Measurements from ENCODE around the gene NEDD9.

Gene NEDD9

DNA sequence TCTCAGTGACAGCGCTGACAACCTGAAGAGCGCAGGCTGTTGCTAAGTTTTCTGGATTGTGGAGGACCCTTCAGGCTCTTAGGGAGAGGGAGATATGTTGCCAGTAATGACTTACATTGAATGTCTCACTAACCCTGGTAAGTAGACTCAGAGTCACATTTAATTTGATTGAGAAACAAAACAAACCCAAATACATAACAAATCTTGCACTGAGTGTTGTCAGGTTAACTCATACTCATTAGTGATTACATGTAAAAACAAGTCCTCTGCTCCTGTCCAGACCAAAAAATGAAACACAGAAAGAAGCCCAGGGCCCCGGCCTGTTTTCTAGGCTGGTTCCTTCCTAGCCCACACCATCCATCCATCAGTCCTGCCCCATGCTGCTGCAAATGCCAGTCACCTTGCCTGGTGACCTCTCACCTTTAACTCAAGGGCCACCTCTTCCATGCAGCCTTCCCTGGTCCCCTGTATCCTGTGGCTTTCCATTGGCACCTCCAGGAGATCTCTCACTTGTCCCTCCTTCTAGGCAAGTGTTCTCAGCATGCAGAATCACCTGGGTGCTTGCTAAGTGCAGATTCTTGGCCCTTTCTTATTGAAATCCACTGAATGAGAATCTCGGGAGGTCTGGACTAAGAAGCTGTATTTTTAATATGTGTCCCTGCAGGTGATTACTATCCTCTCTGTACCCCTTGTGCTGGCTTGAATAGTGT lies 86.2 kb downstream of the NEDD9 start:
- Histone ChIP-seq H3K9me3 (ENCODE audit: control insufficient read depth, low read length) (no peaks in the 10 kb centered on the region), H3K27me3 (replicated peaks; ENCODE audit: control insufficient read depth, insufficient read depth, low read length, poor library complexity, severe bottlenecking) (no peaks in the 10 kb centered on the region), H3K36me3 (ENCODE audit: control insufficient read depth, insufficient read depth, low read length) (no peaks in the 10 kb centered on the region), H3K27ac (ENCODE audit: insufficient read depth, low read length, poor library complexity, severe bottlenecking) (no peak overlapping the region), H3K4me3 (ENCODE audit: insufficient read depth, low read depth, low read length, poor library complexity, severe bottlenecking) (no peak overlapping the region), H3K4me1 (ENCODE audit: control insufficient read depth, insufficient read depth, low read length, poor library complexity, severe bottlenecking) (no peaks in the 10 kb centered on the region)
- no peak for DNase-seq

DNA sequence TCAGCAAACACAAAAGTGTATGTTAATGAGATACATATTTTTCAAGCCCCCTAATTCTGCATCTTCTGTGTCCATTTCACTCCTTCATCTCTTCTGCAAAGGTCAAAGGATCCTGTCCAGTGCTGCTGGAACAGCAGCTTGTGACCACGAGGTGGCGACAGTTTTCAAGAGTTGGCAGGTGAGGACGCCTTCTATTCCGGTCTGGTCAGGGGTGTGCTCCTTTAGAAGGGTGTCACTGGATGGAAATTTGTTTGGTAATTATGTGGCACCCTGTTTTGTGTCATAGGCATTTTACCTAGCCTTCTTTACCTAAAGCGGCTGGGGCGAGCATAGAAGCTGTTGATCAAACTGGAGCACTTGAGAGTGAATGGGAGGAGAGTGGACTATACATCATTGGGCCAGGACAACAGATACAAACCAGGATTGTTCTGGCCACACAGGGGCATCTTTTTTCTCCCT lies 88.0 kb downstream of the NEDD9 start:
- Histone ChIP-seq H3K36me3 (ENCODE audit: control insufficient read depth, insufficient read depth, low read length) (no peaks in the 10 kb centered on the region), H3K4me3 (ENCODE audit: insufficient read depth, low read depth, low read length, poor library complexity, severe bottlenecking) (no peak overlapping the region), H3K27ac (ENCODE audit: insufficient read depth, low read length, poor library complexity, severe bottlenecking) (no peak overlapping the region), H3K27me3 (replicated peaks; ENCODE audit: control insufficient read depth, insufficient read depth, low read length, poor library complexity, severe bottlenecking) (no peaks in the 10 kb centered on the region), H3K9me3 (ENCODE audit: control insufficient read depth, low read length) (no peaks in the 10 kb centered on the region), H3K4me1 (ENCODE audit: control insufficient read depth, insufficient read depth, low read length, poor library complexity, severe bottlenecking) (no peaks in the 10 kb centered on the region)
- DNase-seq: peak; percentile 44 to 67 (median 50)

DNA sequence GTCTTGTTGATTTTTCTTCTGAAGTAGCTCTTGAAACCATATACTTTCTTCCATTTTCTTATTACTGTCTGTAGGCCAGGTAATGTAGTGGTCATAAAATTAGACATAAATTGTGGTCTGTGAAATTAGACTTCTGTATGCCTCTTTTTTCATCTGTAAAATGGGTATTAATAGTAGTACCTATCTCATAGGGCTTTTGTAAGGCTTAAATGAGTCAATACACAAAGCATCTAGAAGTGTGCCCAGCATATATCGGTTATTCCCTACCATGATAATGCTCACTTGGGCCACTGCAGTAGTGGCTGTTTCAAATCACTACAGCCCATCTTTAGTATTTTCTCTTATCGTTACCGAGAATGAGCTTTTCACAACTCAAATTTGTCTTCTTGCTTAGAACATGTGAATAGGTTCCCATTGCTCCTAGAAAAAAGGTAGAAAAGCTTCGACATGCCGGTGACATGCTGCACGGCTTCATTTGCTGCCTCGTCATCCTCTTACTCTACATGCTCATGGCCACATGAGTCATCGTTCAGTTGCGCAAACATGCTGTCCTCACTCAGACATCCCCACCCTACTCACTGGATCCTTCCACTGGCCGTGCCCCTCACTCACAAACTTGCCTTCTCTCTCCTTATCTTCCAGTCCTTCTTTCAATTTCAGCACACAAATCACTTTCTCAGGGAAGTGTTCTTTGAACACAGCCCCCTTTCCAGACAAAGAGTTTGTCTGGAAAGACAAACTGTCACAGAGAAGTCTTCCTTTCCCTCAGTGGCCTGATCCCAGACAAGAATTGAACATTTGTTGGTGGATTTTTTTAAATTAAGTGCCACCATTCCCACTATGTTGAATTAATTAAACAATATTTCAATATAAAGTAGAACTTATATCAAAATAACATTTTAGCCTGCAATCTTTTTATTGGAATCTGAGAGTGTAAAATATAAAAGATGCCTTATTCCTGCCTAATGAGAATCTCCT lies 88.8 kb downstream of the NEDD9 start:
- Histone ChIP-seq H3K27me3 (replicated peaks; ENCODE audit: control insufficient read depth, insufficient read depth, low read length, poor library complexity, severe bottlenecking) (no peaks in the 10 kb centered on the region), H3K9me3 (ENCODE audit: control insufficient read depth, low read length) (no peaks in the 10 kb centered on the region), H3K4me3 (ENCODE audit: insufficient read depth, low read depth, low read length, poor library complexity, severe bottlenecking) (no peak overlapping the region), H3K36me3 (ENCODE audit: control insufficient read depth, insufficient read depth, low read length) (no peaks in the 10 kb centered on the region), H3K4me1 (ENCODE audit: control insufficient read depth, insufficient read depth, low read length, poor library complexity, severe bottlenecking) (no peaks in the 10 kb centered on the region), H3K27ac (ENCODE audit: insufficient read depth, low read length, poor library complexity, severe bottlenecking) (no peak overlapping the region)
- DNase-seq: no peak

DNA sequence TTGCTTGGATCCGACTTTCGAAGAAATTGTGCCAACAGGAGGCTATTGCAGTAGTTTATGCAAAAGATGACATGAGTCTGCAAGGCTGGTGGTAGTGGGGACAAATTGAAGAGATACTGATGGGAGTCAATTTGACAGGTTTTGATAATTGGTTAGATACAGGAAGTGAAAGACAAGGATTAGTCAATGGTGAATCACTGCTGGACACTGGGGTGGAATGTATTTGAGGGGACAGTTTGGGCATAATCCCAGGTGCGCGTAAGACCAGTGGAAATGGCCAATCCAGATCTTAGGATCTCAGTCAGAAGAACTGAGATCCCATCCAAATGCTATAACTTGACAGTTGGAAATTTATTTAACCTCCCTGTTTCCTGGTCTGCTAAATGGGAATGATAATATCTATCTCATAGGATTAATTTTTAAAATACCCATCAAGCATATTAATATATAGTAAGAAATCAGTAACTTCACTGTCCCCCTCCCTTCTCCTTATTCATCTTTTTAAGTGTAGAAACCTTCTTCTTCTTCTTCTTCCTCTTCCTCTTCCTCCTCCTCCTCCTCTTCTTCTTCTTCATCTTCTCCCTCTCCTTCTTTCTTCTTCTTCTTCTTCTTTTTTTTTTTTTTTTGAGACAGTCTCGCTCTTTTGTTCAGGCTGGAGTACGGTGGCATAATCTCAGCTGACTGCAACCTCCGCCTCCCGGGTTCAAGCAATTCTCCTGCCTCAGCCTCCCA lies 90.0 kb downstream of the NEDD9 start:
- no peaks in the 10 kb centered on the region for H3K4me1 ChIP-seq (ENCODE audit: control insufficient read depth, insufficient read depth, low read length, poor library complexity, severe bottlenecking)
- no peak for DNase-seq

DNA sequence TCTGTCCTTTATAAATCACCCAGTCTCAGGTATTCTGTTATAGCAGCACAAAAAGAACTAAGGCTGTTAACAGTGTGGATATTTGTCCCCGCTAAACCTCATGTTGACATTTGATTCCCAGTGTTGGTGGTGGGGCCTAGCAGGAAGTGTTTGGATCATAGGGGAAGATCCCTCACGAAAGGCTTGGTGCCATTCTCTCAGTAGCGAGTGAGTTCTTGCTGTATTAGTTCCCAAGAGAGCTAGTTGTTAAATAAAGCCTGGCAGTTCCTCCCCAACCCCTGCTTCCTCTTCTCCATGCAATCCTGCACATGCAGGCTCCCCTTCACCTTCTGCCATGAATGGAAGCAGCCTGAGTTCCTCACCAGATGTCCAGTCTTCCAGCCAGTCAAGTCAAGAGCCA lies 91.2 kb downstream of the NEDD9 start:
- Histone ChIP-seq H3K27ac (ENCODE audit: insufficient read depth, low read length, poor library complexity, severe bottlenecking) (no peak overlapping the region), H3K36me3 (ENCODE audit: control insufficient read depth, insufficient read depth, low read length) (no peaks in the 10 kb centered on the region), H3K4me3 (ENCODE audit: insufficient read depth, low read depth, low read length, poor library complexity, severe bottlenecking) (no peak overlapping the region), H3K27me3 (replicated peaks; ENCODE audit: control insufficient read depth, insufficient read depth, low read length, poor library complexity, severe bottlenecking) (no peaks in the 10 kb centered on the region), H3K4me1 (ENCODE audit: control insufficient read depth, insufficient read depth, low read length, poor library complexity, severe bottlenecking) (no peaks in the 10 kb centered on the region), H3K9me3 (ENCODE audit: control insufficient read depth, low read length) (no peaks in the 10 kb centered on the region)
- no peak for DNase-seq

More for the DNA sequence above, 90.0 kb downstream of the NEDD9 start:
- H3K9me3 ChIP-seq (ENCODE audit: control insufficient read depth, low read length): no peaks in the 10 kb centered on the region
- no peak overlapping the region for H3K27ac ChIP-seq (ENCODE audit: insufficient read depth, low read length, poor library complexity, severe bottlenecking)
- no peak overlapping the region for H3K4me3 ChIP-seq (ENCODE audit: insufficient read depth, low read depth, low read length, poor library complexity, severe bottlenecking)
- no peaks in the 10 kb centered on the region for H3K27me3 ChIP-seq (replicated peaks; ENCODE audit: control insufficient read depth, insufficient read depth, low read length, poor library complexity, severe bottlenecking)
- no peaks in the 10 kb centered on the region for H3K36me3 ChIP-seq (ENCODE audit: control insufficient read depth, insufficient read depth, low read length)

DNA sequence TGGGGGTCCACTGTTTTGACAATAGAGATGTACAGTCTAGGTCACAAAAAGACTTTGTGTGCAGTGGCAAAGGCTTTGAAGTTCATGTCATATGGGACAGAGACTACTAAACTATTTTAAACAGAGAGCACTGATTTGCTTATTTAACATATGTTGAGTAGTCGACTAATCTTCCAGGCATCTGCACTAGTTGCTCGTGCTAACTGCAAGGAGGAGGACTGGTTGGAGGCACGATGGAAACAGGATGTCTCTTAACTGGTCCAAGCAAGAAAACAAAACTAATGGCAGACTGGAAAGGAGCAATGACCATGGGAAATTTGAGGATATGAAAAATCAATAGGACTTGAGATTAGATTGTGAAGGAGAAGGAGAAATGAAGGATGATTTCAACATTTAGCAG lies 92.4 kb downstream of the NEDD9 start:
- Histone ChIP-seq H3K36me3 (ENCODE audit: control insufficient read depth, insufficient read depth, low read length) (peaks cover 5% of the 10 kb centered on the region), H3K4me3 (ENCODE audit: insufficient read depth, low read depth, low read length, poor library complexity, severe bottlenecking) (no peak overlapping the region), H3K27ac (ENCODE audit: insufficient read depth, low read length, poor library complexity, severe bottlenecking) (no peak overlapping the region), H3K9me3 (ENCODE audit: control insufficient read depth, low read length) (no peaks in the 10 kb centered on the region), H3K27me3 (replicated peaks; ENCODE audit: control insufficient read depth, insufficient read depth, low read length, poor library complexity, severe bottlenecking) (no peaks in the 10 kb centered on the region), H3K4me1 (ENCODE audit: control insufficient read depth, insufficient read depth, low read length, poor library complexity, severe bottlenecking) (no peaks in the 10 kb centered on the region)
- no peak for DNase-seq

DNA sequence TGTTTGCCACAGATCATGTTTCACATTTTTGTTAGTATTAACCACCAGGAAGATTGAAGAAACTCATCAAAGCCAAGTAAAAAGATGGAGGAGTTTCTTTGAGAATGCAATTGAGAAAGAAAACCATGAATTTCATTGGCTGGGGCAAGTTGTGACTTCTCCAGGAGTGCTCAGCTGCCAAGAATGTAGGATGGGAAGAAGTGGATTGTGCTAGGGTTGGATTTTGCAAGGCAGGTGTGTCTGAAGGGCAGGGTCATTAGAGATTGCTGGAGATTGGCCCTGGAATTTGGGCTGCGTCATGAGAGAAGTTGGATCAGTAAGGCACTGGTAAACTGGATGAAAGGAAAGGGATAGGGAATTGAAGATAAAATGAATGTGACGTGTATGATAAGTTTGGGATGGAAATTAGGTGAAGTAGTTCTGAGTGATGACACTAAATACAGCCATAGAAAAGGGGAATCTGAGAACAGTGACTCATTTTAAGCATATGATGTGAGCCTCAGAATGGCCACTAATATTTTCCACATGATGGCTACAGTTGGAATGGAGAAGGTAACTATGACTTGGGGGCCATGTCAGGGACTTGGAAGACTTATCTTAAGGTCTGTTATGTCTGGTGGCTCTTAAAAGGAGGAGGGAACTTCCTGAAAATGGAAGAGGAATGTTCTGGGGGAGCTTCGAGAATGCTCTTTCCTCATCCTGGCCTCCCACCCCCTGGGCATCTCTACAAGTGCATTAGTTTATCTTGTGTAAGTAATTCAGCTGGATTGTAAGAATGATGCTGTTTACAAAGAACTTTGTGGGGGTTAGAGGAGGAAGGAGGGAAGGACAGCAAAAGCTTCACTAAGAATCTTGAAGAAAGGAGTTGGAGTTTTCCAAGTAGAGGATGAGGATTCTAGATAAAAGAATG lies 93.2 kb downstream of the NEDD9 start:
- DNase-seq: no peak
- Histone ChIP-seq H3K4me1 (ENCODE audit: control insufficient read depth, insufficient read depth, low read length, poor library complexity, severe bottlenecking) (no peaks in the 10 kb centered on the region), H3K27ac (ENCODE audit: insufficient read depth, low read length, poor library complexity, severe bottlenecking) (no peak overlapping the region), H3K27me3 (replicated peaks; ENCODE audit: control insufficient read depth, insufficient read depth, low read length, poor library complexity, severe bottlenecking) (no peaks in the 10 kb centered on the region), H3K36me3 (ENCODE audit: control insufficient read depth, insufficient read depth, low read length) (peaks cover 11% of the 10 kb centered on the region), H3K9me3 (ENCODE audit: control insufficient read depth, low read length) (no peaks in the 10 kb centered on the region), H3K4me3 (ENCODE audit: insufficient read depth, low read depth, low read length, poor library complexity, severe bottlenecking) (no peak overlapping the region)

DNA sequence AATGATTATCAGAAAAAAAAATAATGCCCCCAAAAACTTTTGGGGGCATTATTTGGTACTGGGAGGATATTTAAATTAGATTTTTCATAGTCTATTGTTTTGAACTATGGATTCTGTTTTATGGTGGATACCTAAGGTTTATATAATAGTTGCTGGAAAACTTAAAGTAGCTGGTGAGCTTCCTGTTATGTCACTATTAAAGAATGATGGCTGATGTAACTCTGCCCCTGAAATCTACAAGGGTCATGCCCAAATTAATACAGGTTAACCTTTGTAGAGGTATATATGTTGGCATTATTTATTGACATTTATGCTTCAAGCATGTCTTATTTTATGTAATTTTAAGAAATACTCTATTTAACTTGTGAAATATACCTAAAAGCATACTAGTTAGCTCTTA lies 95.7 kb downstream of the NEDD9 start:
- no peak overlapping the region for H3K4me3 ChIP-seq (ENCODE audit: insufficient read depth, low read depth, low read length, poor library complexity, severe bottlenecking)
- H3K36me3 ChIP-seq (ENCODE audit: control insufficient read depth, insufficient read depth, low read length): peaks cover 12% of the 10 kb centered on the region
- H3K27me3 ChIP-seq (replicated peaks; ENCODE audit: control insufficient read depth, insufficient read depth, low read length, poor library complexity, severe bottlenecking): no peaks in the 10 kb centered on the region
- DNase-seq: no peak
- H3K4me1 ChIP-seq (ENCODE audit: control insufficient read depth, insufficient read depth, low read length, poor library complexity, severe bottlenecking): no peaks in the 10 kb centered on the region
- H3K9me3 ChIP-seq (ENCODE audit: control insufficient read depth, low read length): no peaks in the 10 kb centered on the region
- H3K27ac ChIP-seq (ENCODE audit: insufficient read depth, low read length, poor library complexity, severe bottlenecking): no peak overlapping the region
